Stimulated activated CD4-positive, alpha-beta T cell treated with anti-CD3 and anti-CD28 coated beads, TNF-alpha, amount 100 ng/mL, for 4 hours (primary cell): ENCODE data around the gene HOXB3.

Experiments used
- DNase-seq, 3 experiments: peaks; one replicate each; pipeline ENCODE4 v3.0.0-alpha.2; 2020; ENCODE audit warnings: low read depth in 3 of 3

The HOXB3 gene

GRCh38 chr17:48612456-48612853 lies 22.4 kb upstream of the HOXB3 start:
- no peak for DNase-seq

GRCh38 chr17:48611681-48612455 lies 21.8 kb upstream of the HOXB3 start:
- no peak for DNase-seq

- no peak for DNase-seq
Measured at GRCh38 chr17:48611213-48611612, 21.2 kb upstream of the HOXB3 start.

GRCh38 chr17:48610282-48611211 lies 20.5 kb upstream of the HOXB3 start, which contains the start of gene HOXB7:
Gene HOXB7 (minus strand): TSS chr17:48611017. CDS start chr17:48610918, 99 bp downstream.
- DNase-seq: peak in 1 of 3 experiments; percentile 40

- no peak for DNase-seq
Measured at GRCh38 chr17:48609759-48610281, 19.8 kb upstream of the HOXB3 start.

- no peak for DNase-seq
Measured at GRCh38 chr17:48609033-48609432, 19.0 kb upstream of the HOXB3 start.

GRCh38 chr17:48608494-48608834 lies 18.4 kb upstream of the HOXB3 start:
- no peak for DNase-seq

GRCh38 chr17:48606892-48607614 lies 17.0 kb upstream of the HOXB3 start:
- no peak for DNase-seq

GRCh38 chr17:48605991-48606891 lies 16.2 kb upstream of the HOXB3 start:
- no peak for DNase-seq

- no peak for DNase-seq
Measured at GRCh38 chr17:48605409-48605919, 15.4 kb upstream of the HOXB3 start.

- no peak for DNase-seq
Measured at GRCh38 chr17:48604770-48605329, 14.8 kb upstream of the HOXB3 start, which contains the start of gene HOXB6. Gene HOXB6 (minus strand): TSS chr17:48604986. CDS start chr17:48598150, 6,836 bp downstream.

GRCh38 chr17:48603959-48604769 lies 14.1 kb upstream of the HOXB3 start:
- DNase-seq: no peak

- no peak for DNase-seq
Measured at GRCh38 chr17:48601539-48602425, 11.7 kb upstream of the HOXB3 start.

GRCh38 chr17:48601207-48601538 lies 11.1 kb upstream of the HOXB3 start:
- no peak for DNase-seq

GRCh38 chr17:48600244-48601098 lies 10.4 kb upstream of the HOXB3 start:
- DNase-seq: no peak

- no peak for DNase-seq
Measured at GRCh38 chr17:48599354-48599753, 9.3 kb upstream of the HOXB3 start.

- no peak for DNase-seq
Measured at GRCh38 chr17:48598736-48599135, 8.7 kb upstream of the HOXB3 start.
